ENCODE measurements around the gene KLHL26.

- TF ChIP-seq, protein P1, sequence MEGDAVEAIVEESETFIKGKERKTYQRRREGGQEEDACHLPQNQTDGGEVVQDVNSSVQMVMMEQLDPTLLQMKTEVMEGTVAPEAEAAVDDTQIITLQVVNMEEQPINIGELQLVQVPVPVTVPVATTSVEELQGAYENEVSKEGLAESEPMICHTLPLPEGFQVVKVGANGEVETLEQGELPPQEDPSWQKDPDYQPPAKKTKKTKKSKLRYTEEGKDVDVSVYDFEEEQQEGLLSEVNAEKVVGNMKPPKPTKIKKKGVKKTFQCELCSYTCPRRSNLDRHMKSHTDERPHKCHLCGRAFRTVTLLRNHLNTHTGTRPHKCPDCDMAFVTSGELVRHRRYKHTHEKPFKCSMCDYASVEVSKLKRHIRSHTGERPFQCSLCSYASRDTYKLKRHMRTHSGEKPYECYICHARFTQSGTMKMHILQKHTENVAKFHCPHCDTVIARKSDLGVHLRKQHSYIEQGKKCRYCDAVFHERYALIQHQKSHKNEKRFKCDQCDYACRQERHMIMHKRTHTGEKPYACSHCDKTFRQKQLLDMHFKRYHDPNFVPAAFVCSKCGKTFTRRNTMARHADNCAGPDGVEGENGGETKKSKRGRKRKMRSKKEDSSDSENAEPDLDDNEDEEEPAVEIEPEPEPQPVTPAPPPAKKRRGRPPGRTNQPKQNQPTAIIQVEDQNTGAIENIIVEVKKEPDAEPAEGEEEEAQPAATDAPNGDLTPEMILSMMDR (IDR thresholded peaks at IDR 0.05; ENCODE audit: borderline replicate concordance, extremely low read depth, low read length, poor library complexity, severe bottlenecking) = no peak
- no peak for TF ChIP-seq EZH2 (IDR thresholded peaks at IDR 0.05; ENCODE audit: borderline replicate concordance, low read depth, low read length, severe bottlenecking)
These were observed 71.8 kb downstream of the KLHL26 start for GRCh38 chr19:18708452-18709231.

Measured in DND-41 (cell line).